SK-N-SH (cell line): Measurements from ENCODE around the gene SPDYE3. TPM values are rescaled to one million over a fixed set of nuclear protein-coding genes. Genes with fewer than 3 reads are reported as not detected.

Source experiments
- CTCF ChIA-PET: fragments of 300-600, 350-600 bp; formaldehyde crosslinking; extraction: SDS; loops from one replicate; lab custom pipeline; 2021; lab: Yijun Ruan, JAX
- POLR2A ChIA-PET: fragments of 350-600 bp; sonication (Branson Sonifier 250); formaldehyde crosslinking; extraction: SDS; loops from one replicate; lab custom pipeline; 2020; ENCODE audit warnings: antibody characterized with exemption, inconsistent platforms; lab: Yijun Ruan, JAX
- DNase-seq: peaks from one replicate; pipeline ENCODE4 v3.0.0; 2012
- H2AFZ ChIP-seq: fragments of 200-600 bp; sonication (generic); 2 replicates; pipeline ENCODE4 v1.8.1; 2016; ENCODE audit warnings: antibody characterized with exemption, mild to moderate bottlenecking, low read depth
- H3F3A ChIP-seq: fragments of 200-600 bp; sonication (generic); replicated peaks from 2 replicates; pipeline ENCODE3; 2016; ENCODE audit warnings: antibody characterized with exemption, mild to moderate bottlenecking; ENCODE audit not compliant: insufficient read depth
- H3K27ac ChIP-seq, 2 experiments: fragments of 200-500 bp in 1 of 2; fragments of 200-600 bp in 1 of 2; sonication (Bioruptor generic) in 1 of 2; sonication (generic), shearing (Covaris generic) in 1 of 2; 2 replicates each; pipeline versions ENCODE4 v1.5.1 to v1.6.1; 2014 to 2016; ENCODE audit warnings: low read depth in 2 of 2, inconsistent platforms in 1 of 2, low read length in 1 of 2, mild to moderate bottlenecking in 1 of 2, mixed read lengths in 1 of 2
- H3K27me3 ChIP-seq: fragments of 200-600 bp; sonication (generic), shearing (Covaris generic); 2 replicates; pipeline ENCODE4 v1.6.1; 2016; ENCODE audit warnings: mixed run types; ENCODE audit not compliant: insufficient read depth
- H3K36me3 ChIP-seq, 2 experiments: fragments of 200-500 bp in 1 of 2; fragments of 200-600 bp in 1 of 2; sonication (Bioruptor generic) in 1 of 2; sonication (generic) in 1 of 2; replicated peaks in 1 of 2; 2 replicates each; pipeline versions ENCODE3 to v1.5.1; 2014 to 2016; ENCODE audit warnings: low read length in 1 of 2, mild to moderate bottlenecking in 1 of 2; ENCODE audit not compliant: insufficient read depth in 2 of 2, control insufficient read depth in 1 of 2
- H3K4me1 ChIP-seq, 2 experiments: fragments of 200-500 bp in 1 of 2; fragments of 200-600 bp in 1 of 2; sonication (Bioruptor generic) in 1 of 2; sonication (generic), shearing (Covaris generic) in 1 of 2; 2 replicates each; pipeline versions ENCODE4 v1.5.1 to v1.6.1; 2014 to 2016; ENCODE audit warnings: low read depth in 1 of 2, low read length in 1 of 2, mixed run types in 1 of 2; ENCODE audit not compliant: insufficient read depth in 2 of 2, control insufficient read depth in 1 of 2
- H3K4me2 ChIP-seq: fragments of 200-600 bp; sonication (generic), shearing (Covaris generic); 2 replicates; pipeline ENCODE4 v1.6.1; 2017; ENCODE audit warnings: mixed run types
- H3K4me3 ChIP-seq, 2 experiments: fragments of 200-500 bp in 1 of 2; fragments of 200-600 bp in 1 of 2; sonication (Bioruptor generic) in 1 of 2; sonication (generic), shearing (Covaris generic) in 1 of 2; 2 replicates each; pipeline versions ENCODE4 v1.5.1 to v1.8.1; 2014 to 2016; ENCODE audit warnings: low read depth in 2 of 2, inconsistent platforms in 1 of 2, low read length in 1 of 2, mild to moderate bottlenecking in 1 of 2, mixed read lengths in 1 of 2, moderate library complexity in 1 of 2
- H3K79me2 ChIP-seq: fragments of 200-600 bp; sonication (generic); 2 replicates; pipeline ENCODE4 v1.8.1; 2017; ENCODE audit warnings: mild to moderate bottlenecking; ENCODE audit not compliant: insufficient read depth
- H3K9ac ChIP-seq: fragments of 200-600 bp; sonication (generic); 2 replicates; pipeline ENCODE4 v1.6.1; 2017; ENCODE audit warnings: mixed run types
- H3K9me2 ChIP-seq: fragments of 200-600 bp; sonication (generic); 2 replicates; pipeline ENCODE4 v1.6.1; 2017; ENCODE audit warnings: mixed run types
- H3K9me3 ChIP-seq: fragments of 200-600 bp; sonication (generic); 2 replicates; pipeline ENCODE4 v1.6.1; 2017; ENCODE audit warnings: mixed run types, mild to moderate bottlenecking, moderate library complexity
- H4K20me1 ChIP-seq: fragments of 200-600 bp; sonication (generic); 2 replicates; pipeline ENCODE4 v1.6.1; 2017; ENCODE audit warnings: mild to moderate bottlenecking, mixed run types; ENCODE audit not compliant: insufficient read depth
- FOXM1 ChIP-seq: IDR thresholded peaks from 2 replicates; pipeline ENCODE4 v1.4.0; 2012; ENCODE audit warnings: low read depth, mild to moderate bottlenecking
- GATA2 ChIP-seq: sonication (generic); formaldehyde crosslinking; IDR thresholded peaks from 2 replicates; pipeline ENCODE4 v1.5.0; 2020; ENCODE audit warnings: mild to moderate bottlenecking, missing genetic modification reagents
- MEF2A ChIP-seq: IDR thresholded peaks from 2 replicates; pipeline ENCODE4 v1.4.0; 2012; ENCODE audit warnings: low read depth, borderline replicate concordance
- POLR2AphosphoS5 ChIP-seq: IDR thresholded peaks from 2 replicates; pipeline ENCODE4 v1.6.1; 2012; ENCODE audit warnings: low read depth, low read length
- RCOR1 ChIP-seq: fragments of 150-350 bp; IDR thresholded peaks from 2 replicates; pipeline ENCODE4 v1.6.1; 2017; ENCODE audit warnings: antibody characterized with exemption, low read length
- TAF1 ChIP-seq: IDR thresholded peaks from 2 replicates; pipeline ENCODE4 v1.6.1; 2012; ENCODE audit warnings: low read depth, mild to moderate bottlenecking, low read length, moderate library complexity, borderline replicate concordance
- WGBS: methylation state at CpG from one replicate; pipeline ENCODE4 v1.1.6; 2017; ENCODE audit warnings: low lambda C conversion rate; 5-methylcytosine and 5-hydroxymethylcytosine counted together
- polyA plus RNA-seq, 3 experiments: library from polyadenylated mRNA; depleted of rRNA; stranded (reverse); fragments of >200 nt; gene quantifications; 2 replicates each; pipeline ENCODE4 v1.2.3, GENCODE V29; 2012
- TF ChIP-seq, protein P1 (sequence below): IDR thresholded peaks from 2 replicates; pipeline ENCODE4; 2012
- TF ChIP-seq, protein P2 (sequence below): IDR thresholded peaks from 2 replicates; pipeline ENCODE4 v1.6.1; 2012; ENCODE audit warnings: mild to moderate bottlenecking, low read depth, low read length, moderate library complexity
- TF ChIP-seq, protein P3 (sequence below): fragments of 200-600 bp; sonication (generic); IDR thresholded peaks from 2 replicates; pipeline ENCODE4 v1.6.1; 2017; ENCODE audit warnings: antibody characterized with exemption, mild to moderate bottlenecking, moderate library complexity

SPDYE3 gene
- polyA plus RNA-seq, 1 of the 3 experiments (the other 2 are of a cell fraction): not detected

DNA sequence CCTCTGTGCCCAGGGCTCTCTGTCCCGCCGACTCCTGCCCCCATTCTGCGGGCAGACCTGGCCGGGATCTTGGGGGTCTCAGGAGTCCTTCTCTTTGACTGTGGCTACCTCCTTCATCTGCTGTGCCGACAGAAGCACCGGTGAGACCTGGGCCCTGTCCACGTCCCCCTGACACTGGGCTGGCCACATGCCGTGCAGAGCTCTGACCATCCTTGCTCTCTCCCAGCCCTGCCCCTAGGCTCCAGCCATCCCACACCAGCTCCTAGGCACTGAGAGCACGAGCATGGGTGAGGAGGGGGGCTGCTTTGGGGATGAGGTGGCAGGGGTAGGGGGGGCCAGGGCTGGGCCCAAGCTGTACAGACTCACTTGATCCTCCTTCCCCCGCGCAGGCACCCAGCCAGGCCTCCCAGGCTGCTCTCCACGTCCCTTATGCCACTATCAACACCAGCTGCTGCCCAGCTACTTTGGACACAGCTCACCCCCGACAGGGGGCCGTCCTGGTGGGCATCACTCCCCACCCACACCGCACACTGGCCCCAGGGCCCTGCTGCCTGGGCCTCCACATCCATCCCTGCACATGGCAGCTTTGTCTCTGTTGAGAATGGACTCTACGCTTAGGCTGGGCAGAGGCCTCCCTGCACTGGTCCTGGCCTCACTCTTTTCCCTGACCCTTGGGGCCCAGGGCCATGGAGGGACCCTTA is 45.6 kb downstream of the SPDYE3 start:
- Histone ChIP-seq H3K27me3 (no peaks in the 10 kb centered on the region), H4K20me1 (no peaks in the 10 kb centered on the region), H2AFZ (no peak overlapping the region), H3K4me3 (no peak overlapping the region), H3K4me1 (no peaks in the 10 kb centered on the region), H3K4me2 (no peak overlapping the region), H3K9me2 (no peaks in the 10 kb centered on the region), H3K9me3 (no peaks in the 10 kb centered on the region), H3K79me2 (peaks cover under 1% of the 10 kb centered on the region; the same call in 1 of the 2 replicates), H3K9ac (no peak overlapping the region), H3F3A (peaks cover 3% of the 10 kb centered on the region), H3K27ac (no peak overlapping the region), H3K36me3 (peaks cover 50 to 72% of the 10 kb centered on the region in 2 experiments)
- 94% methylated on average over 11 of the region's 16 CpGs for WGBS
- TF ChIP-seq, protein P1, sequence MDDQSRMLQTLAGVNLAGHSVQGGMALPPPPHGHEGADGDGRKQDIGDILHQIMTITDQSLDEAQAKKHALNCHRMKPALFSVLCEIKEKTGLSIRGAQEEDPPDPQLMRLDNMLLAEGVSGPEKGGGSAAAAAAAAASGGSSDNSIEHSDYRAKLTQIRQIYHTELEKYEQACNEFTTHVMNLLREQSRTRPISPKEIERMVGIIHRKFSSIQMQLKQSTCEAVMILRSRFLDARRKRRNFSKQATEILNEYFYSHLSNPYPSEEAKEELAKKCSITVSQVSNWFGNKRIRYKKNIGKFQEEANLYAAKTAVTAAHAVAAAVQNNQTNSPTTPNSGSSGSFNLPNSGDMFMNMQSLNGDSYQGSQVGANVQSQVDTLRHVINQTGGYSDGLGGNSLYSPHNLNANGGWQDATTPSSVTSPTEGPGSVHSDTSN: no peak
- DNase-seq: no peak
- CTCF ChIA-PET: interaction anchor here (1.6 kb wide), 1 partner anchor 54 kb away, joined by 6 read pairs; no protein-coding TSS in a partner anchor
- POLR2A ChIA-PET: no interaction called here

DNA sequence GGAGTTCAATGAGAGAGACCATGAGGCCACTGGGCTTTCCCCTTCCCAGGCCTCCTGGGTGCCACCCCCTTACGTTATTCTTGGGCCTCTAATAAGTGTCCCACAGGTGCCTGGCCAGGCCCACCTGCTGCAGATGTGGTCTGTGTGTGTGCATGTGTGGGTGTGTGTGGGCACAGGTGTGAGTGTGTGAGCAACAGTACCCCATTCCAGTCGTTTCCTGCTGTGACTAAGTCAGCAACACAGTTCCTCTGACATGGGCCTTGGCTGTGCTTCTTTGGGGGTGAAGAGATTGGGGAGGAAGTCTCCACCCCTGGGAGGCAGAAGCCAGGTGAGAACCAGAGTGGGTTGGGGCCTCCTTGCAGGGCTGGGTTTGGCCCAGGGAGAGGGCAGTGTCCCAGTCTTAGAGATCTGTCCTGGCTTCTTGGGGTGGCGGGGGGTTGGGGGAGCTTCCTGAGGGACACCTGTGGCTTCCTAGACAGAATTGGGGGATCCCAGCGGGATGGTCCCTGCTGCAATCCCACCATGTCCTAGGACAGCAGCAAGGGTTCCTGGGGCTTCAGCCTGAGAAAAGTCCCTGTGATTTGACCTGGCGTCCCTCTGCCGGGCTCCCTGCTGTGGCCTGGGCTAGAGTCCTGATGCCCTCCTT is 46.3 kb downstream of the SPDYE3 start:
- no peak for TF ChIP-seq MEF2A
- TF ChIP-seq POLR2AphosphoS5: no peak
- no peak for TF ChIP-seq FOXM1
- CTCF ChIA-PET: interaction anchor here (0.9 to 1.6 kb wide), 2 partner anchors 8 to 54 kb away, joined by 4 to 6 read pairs; no protein-coding TSS in a partner anchor
- 89% methylated on average over 4 of the region's 6 CpGs for WGBS

DNA sequence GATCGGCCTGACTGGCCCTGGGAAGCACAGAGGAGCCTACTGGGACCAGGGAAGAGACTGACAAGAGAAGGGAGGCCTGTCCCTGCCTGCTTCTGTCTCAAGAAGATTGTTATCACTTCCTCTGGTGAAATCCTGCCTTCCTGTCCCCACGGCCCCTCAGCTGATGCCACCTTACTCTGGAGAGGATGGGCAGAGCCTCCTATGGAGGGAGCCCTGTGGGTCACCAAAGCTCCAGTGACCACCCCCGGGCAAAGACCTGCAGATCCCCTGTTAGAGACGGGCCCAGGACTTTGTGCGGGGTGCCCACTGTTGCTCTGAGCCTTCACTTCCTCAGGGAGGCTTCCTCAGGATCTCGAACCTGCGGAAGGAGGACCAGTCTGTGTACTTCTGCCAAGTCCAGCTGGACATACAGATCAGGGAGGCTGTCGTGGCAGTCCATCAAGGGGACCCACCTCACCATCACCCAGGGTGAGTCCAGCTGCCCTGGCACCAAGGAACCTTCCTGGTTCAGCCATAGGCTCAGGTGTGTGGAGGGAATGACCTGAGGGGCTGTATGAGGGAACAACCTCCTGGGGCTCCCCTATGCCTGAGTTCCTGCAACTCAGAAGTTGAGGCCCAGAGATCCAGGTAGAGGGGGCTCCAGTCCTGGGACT is 49.0 kb downstream of the SPDYE3 start:
- Histone ChIP-seq H3K4me3 (no peak overlapping the region), H3K4me2 (no peak overlapping the region), H3K79me2 (no peaks in the 10 kb centered on the region), H3K9me2 (no peaks in the 10 kb centered on the region), H3K4me1 (no peaks in the 10 kb centered on the region), H2AFZ (no peak overlapping the region), H3K27me3 (no peaks in the 10 kb centered on the region), H3K36me3 (peaks cover 62 to 71% of the 10 kb centered on the region in 2 experiments), H3K9ac (no peak overlapping the region), H4K20me1 (no peaks in the 10 kb centered on the region), H3K9me3 (no peaks in the 10 kb centered on the region), H3K27ac (no peak overlapping the region), H3F3A (peaks cover 5% of the 10 kb centered on the region)
- peak; percentile 26 for DNase-seq
- ChIA-PET POLR2A (no interaction called here), CTCF (interaction anchor here (2.4 to 2.5 kb wide), 2 partner anchors 12 to 51 kb away, joined by 9 read pairs; no protein-coding TSS in a partner anchor)
- 79% methylated on average over 7 of the region's 8 CpGs for WGBS
- TF ChIP-seq GATA2 (CRISPR knock-in tag): no peak
- no peak for TF ChIP-seq RCOR1
- TF ChIP-seq TAF1: no peak
- TF ChIP-seq, protein P2, sequence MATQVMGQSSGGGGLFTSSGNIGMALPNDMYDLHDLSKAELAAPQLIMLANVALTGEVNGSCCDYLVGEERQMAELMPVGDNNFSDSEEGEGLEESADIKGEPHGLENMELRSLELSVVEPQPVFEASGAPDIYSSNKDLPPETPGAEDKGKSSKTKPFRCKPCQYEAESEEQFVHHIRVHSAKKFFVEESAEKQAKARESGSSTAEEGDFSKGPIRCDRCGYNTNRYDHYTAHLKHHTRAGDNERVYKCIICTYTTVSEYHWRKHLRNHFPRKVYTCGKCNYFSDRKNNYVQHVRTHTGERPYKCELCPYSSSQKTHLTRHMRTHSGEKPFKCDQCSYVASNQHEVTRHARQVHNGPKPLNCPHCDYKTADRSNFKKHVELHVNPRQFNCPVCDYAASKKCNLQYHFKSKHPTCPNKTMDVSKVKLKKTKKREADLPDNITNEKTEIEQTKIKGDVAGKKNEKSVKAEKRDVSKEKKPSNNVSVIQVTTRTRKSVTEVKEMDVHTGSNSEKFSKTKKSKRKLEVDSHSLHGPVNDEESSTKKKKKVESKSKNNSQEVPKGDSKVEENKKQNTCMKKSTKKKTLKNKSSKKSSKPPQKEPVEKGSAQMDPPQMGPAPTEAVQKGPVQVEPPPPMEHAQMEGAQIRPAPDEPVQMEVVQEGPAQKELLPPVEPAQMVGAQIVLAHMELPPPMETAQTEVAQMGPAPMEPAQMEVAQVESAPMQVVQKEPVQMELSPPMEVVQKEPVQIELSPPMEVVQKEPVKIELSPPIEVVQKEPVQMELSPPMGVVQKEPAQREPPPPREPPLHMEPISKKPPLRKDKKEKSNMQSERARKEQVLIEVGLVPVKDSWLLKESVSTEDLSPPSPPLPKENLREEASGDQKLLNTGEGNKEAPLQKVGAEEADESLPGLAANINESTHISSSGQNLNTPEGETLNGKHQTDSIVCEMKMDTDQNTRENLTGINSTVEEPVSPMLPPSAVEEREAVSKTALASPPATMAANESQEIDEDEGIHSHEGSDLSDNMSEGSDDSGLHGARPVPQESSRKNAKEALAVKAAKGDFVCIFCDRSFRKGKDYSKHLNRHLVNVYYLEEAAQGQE: no peak
- TF ChIP-seq, protein P1: no peak
- TF ChIP-seq POLR2AphosphoS5: no peak
- TF ChIP-seq, protein P3, sequence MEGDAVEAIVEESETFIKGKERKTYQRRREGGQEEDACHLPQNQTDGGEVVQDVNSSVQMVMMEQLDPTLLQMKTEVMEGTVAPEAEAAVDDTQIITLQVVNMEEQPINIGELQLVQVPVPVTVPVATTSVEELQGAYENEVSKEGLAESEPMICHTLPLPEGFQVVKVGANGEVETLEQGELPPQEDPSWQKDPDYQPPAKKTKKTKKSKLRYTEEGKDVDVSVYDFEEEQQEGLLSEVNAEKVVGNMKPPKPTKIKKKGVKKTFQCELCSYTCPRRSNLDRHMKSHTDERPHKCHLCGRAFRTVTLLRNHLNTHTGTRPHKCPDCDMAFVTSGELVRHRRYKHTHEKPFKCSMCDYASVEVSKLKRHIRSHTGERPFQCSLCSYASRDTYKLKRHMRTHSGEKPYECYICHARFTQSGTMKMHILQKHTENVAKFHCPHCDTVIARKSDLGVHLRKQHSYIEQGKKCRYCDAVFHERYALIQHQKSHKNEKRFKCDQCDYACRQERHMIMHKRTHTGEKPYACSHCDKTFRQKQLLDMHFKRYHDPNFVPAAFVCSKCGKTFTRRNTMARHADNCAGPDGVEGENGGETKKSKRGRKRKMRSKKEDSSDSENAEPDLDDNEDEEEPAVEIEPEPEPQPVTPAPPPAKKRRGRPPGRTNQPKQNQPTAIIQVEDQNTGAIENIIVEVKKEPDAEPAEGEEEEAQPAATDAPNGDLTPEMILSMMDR: no peak

More for the DNA sequence above, 46.3 kb downstream of the SPDYE3 start:
- Histone ChIP-seq H3K27ac (no peak overlapping the region), H3K4me1 (no peaks in the 10 kb centered on the region), H3K9ac (no peak overlapping the region), H3F3A (peaks cover 3% of the 10 kb centered on the region), H3K4me2 (no peak overlapping the region), H3K4me3 (no peak overlapping the region), H4K20me1 (no peaks in the 10 kb centered on the region), H3K27me3 (no peaks in the 10 kb centered on the region), H3K79me2 (no peaks in the 10 kb centered on the region; the same call in 1 of the 2 replicates), H2AFZ (no peak overlapping the region), H3K9me2 (no peaks in the 10 kb centered on the region), H3K36me3 (peaks cover 46 to 74% of the 10 kb centered on the region in 2 experiments), H3K9me3 (no peaks in the 10 kb centered on the region)
- POLR2A ChIA-PET: no interaction called here
- no peak for DNase-seq
